Motor neuron (in vitro differentiated cells): Measurements from ENCODE around the gene FAM229B. TPM values are rescaled to one million over a fixed set of nuclear protein-coding genes. Genes with fewer than 3 reads are reported as not detected.
"Not testable (repeated sequence)": the region's sequence is repeated elsewhere in the genome, so short reads cannot be mapped to it uniquely, and the experiment has no call there.

Experiments
- ATAC-seq, 8 experiments: fragments of 200-7000 bp; cut with Tn5 transposase; replicated peaks in 6 of 8; 2 replicates each; pipeline ENCODE4 v1.8.0; 2021; ENCODE audit warnings: mild to moderate bottlenecking in 8 of 8, moderate library complexity in 8 of 8
- H3K27ac ChIP-seq, 2 donors: fragments of 250-450 bp; sonication (Bioruptor Pico); 2 replicates each; pipeline ENCODE4 v1.9.0; 2021; ENCODE audit warnings: antibody characterized with exemption in 2 of 2, mild to moderate bottlenecking in 2 of 2, moderate library complexity in 1 of 2
- H3K4me1 ChIP-seq, 2 donors: fragments of 250-450 bp; sonication (Bioruptor Pico); replicated peaks in 1 of 2; 2 replicates each; pipeline ENCODE4 v1.6.1; 2021; ENCODE audit warnings: antibody characterized with exemption in 2 of 2, mild to moderate bottlenecking in 2 of 2, moderate library complexity in 1 of 2
- H3K4me3 ChIP-seq, 5 donors: fragments of 250-450 bp; sonication (Bioruptor Pico); 2 replicates each; pipeline ENCODE4 v1.9.0; 2021; ENCODE audit warnings: antibody characterized with exemption in 5 of 5, mild to moderate bottlenecking in 5 of 5, moderate library complexity in 4 of 5
- WGBS, 10 experiments: fragments of 450-650 bp; shearing (Covaris generic); methylation state at CpG; one replicate each; pipeline ENCODE4 v1.0.0; 2022; 5-methylcytosine and 5-hydroxymethylcytosine counted together
- in situ Hi-C, 9 experiments: fragments of 400-800 bp; cut with MboI; loops; one replicate each; pipeline ENCODE4 v1.15.0; 2021; ENCODE audit warnings: low sequenced_read_pairs in 9 of 9, low pct_unique_long_range_greater_than_20kb in 2 of 9; ENCODE audit not compliant: unreplicated experiment in 9 of 9
- total RNA-seq, 8 experiments: library from RNA; unstranded; fragments of 300-600 nt; gene quantifications; 2 replicates each; pipeline versions ENCODE4 v1.2.3 to v1.2.4, GENCODE V29; 2022

The FAM229B gene, protein sequence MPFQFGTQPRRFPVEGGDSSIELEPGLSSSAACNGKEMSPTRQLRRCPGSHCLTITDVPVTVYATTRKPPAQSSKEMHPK
- 100 to 1,000 TPM in 4 of 8 experiments, 10 to 100 TPM in 4; 10.7 to 121 (median 82.9) TPM for total RNA-seq

DNA sequence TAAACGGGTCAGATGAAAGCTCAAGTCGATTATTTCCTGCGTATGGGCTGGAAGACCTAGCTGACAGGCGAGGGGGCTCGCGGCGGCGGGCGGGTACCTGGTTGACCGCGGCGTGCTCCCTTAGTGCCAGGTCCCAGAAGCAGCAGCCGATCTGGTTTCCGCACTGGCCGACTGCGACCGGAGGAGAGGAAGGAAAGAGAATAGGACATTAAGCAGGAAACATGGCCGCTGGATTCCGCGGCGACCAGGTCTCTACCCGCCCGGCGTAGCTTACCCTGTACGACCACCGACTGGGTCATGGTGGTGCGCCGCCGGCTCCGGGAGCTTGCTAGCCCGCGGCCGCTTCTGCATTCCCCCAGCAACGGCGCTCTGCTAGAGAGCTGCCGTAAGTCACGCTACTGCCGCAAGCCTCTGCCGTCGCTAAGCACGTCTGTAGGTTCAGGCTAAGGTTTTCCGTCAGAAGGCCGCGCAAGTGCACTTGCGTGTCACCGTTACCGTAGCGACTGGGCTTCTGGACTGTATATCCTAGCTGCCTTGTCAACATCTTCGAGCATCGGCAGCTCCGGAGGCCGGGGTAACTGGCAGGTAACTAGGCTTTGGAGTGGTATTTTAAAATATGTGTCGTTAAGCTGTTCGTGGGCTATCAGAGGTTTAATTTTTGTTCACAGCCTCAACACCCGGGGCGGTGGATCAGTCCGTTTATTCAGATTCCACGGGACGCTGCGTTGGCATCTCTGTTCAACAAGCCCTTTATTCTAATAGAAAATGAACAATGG lies at the start of gene FAM229B, which contains the start of gene TUBE1:
Gene FAM229B (plus strand): TSS at position 456 of the 776 bp plus-strand sequence. CDS start 11,693 bp downstream, outside the sequence.
Gene TUBE1 (minus strand): TSS at position 347 of the 776 bp plus-strand sequence. CDS start 48 bp downstream, at position 299.
- Histone ChIP-seq H3K27ac (peak within 1 kb of the TSS; percentile 73 to 90), H3K4me3 (peak within 1 kb of the TSS; percentile 55 to 96 (median 70)), H3K4me1 (peaks cover 4 to 17% of the 10 kb centered on the region in 2 donors)
- WGBS, 10 experiments: 0 to 10% (median 0%) methylated on average over 1 to 30 of the region's 60 CpGs; no CpG with 5 or more reads in 1 of the 10 experiments
- in situ Hi-C loops: no loop called here
- peak; percentile 88 to 97 (median 96) for ATAC-seq

DNA sequence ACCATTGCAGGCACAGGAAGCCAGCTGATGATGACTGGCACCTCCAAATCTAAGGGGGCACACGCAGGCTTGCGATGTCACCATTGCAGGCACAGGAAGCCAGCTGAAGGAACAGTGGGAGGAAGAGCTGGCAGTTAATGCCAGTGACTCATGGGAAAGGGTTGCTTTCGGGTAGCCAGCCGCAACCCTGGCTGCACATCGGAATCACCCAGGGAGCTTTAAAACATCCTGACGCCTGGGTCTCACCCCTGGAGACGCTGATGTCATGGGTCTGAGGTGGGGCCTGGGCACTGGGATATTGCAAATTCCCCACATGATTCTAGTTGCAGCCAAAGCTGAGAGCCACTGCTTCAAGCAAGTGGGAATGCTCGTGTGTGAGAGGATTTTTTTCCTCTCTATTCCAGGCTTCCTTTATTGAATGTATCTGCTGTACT lies 49.6 kb upstream of the FAM229B start:
- 11 to 81% (median 57%) methylated on average over 1 to 8 of the region's 8 CpGs; no CpG with 5 or more reads in 4 of the 10 experiments for WGBS, 10 experiments
- Histone ChIP-seq H3K4me1 (peaks cover 9 to 13% of the 10 kb centered on the region in 2 donors), H3K4me3 (no peak overlapping the region), H3K27ac (no peak overlapping the region)
- peak in 7 of 8 experiments; percentile 89 to 97 (median 95) for ATAC-seq
- in situ Hi-C loops: loop anchor here in 5 of 9 experiments (25.0 kb wide), 4 partner anchors 325 to 1000 kb away; a partner anchor contains a TSS

DNA sequence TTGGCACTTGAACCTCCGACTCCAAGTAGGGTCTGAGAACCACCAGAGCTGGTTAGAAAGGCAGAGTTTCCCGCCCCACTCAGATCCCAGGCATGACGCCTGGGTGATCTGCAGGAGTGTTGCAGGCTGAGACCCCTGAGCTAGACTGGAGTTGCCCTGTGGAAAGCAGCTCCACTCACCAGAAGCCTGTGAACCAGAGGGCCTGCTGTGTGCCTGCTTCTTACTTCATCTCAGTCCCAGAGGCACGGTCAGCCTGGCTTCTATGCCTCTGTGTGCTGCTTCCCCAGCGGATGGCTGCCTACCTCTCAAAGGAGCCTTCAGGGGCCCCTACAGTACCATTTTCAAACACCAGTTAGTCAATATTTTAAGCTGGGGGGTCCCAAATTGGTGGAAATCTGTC lies 49.1 kb upstream of the FAM229B start:
- WGBS, 10 experiments: 29 to 100% (median 55%) methylated on average over 1 to 5 of the region's 5 CpGs; no CpG with 5 or more reads in 4 of the 10 experiments
- peak in 7 of 8 experiments; percentile 4 to 39 (median 28) for ATAC-seq
- in situ Hi-C loops: loop anchor here in 5 of 9 experiments (25.0 kb wide), 4 partner anchors 326 to 1001 kb away; a partner anchor contains a TSS
- Histone ChIP-seq H3K27ac (no peak overlapping the region), H3K4me3 (no peak overlapping the region), H3K4me1 (peaks cover 9 to 14% of the 10 kb centered on the region in 2 donors)

DNA sequence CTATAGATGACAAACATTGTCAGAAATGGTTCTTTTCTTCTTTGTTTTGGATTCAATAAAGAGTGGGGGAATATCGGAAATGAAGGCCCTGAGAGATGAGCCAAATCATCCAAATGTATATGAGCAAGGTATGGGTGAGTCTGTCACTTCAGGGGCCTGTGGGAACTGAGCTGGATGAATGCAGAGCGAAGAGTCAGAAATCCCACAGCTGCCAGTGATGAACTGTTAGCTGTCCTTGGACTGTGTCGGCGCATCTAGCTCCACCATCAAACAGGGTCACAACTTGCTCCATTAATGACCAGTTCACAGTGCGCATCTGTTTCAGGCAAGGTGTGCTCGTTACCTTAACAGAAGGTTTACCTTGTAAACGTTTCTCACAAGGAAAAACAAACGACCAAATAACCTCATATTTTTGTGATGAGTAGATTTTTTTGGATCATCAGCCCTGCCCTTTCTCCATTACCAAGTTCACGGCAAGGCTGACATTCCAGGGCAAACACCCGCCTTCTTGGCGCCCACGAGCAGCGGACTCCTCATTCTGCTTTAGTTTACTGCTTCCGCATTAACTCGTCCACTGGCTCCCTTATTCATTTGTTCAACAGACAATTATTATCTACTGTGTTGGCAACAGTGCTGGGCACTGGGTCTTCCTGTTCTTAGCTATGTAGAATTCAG lies 48.5 kb upstream of the FAM229B start:
- in situ Hi-C loops: loop anchor here in 5 of 9 experiments (25.0 kb wide), 4 partner anchors 327 to 1002 kb away; a partner anchor contains a TSS

DNA sequence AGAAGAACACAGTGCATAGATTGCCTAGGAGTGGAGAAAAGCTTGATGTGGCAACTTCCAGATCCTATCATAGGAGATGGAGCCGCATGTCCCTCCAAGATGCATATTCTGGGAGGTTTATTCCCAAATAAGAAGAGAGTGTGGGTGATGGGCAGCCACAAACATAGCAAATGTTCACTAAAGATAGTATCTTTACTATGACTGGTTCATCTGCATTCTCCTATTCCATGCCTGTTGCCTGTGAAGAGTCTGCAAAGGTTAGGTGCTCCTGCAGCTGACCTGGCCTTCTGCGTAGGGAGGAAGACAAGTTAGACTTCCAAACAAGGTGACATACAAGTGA lies 48.0 kb upstream of the FAM229B start:
- no peak overlapping the region for H3K4me3 ChIP-seq
- WGBS, 10 experiments: 0 to 100% (median 67%) methylated on average over 1 to 2 of the region's 2 CpGs; no CpG with 5 or more reads in 2 of the 10 experiments
- ATAC-seq: no peak
- H3K27ac ChIP-seq: no peak overlapping the region
- peaks cover 9 to 14% of the 10 kb centered on the region in 2 donors for H3K4me1 ChIP-seq
- in situ Hi-C loops: loop anchor here in 5 of 9 experiments (25.0 kb wide), 4 partner anchors 327 to 1002 kb away; a partner anchor contains a TSS

More for the DNA sequence above, 48.5 kb upstream of the FAM229B start:
- 34 to 98% (median 74%) methylated on average over 1 to 12 of the region's 15 CpGs for whole genome bisulfite sequencing, 10 experiments
- ATAC-seq: no peak
- H3K4me3 ChIP-seq: no peak overlapping the region
- peaks cover 9 to 14% of the 10 kb centered on the region in 2 donors for H3K4me1 ChIP-seq
- no peak overlapping the region for H3K27ac ChIP-seq

DNA sequence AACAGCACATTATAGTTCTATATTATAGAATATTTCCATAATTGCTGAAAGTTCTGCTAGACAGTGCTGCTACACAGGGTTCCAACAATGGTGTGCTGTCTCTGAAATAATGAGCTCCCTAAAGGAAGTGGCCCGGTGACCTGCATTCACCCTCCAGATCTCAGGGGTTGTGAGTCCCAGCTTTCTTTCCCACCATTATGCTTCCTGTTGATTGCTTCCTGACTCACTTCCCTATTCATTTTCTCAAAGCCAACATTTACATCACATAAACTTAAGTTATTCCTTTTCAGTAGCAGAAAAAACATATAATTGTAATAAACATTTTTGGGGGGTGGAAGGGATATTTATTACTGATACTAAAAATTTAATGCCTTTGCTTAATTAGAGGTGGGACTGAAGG lies 46.4 kb upstream of the FAM229B start:
- ATAC-seq: no peak
- no peak overlapping the region for H3K4me3 ChIP-seq
- WGBS, 10 experiments: 0 to 100% (median 58%) methylated on average over 1 of the region's 1 CpG; no CpG with 5 or more reads in 2 of the 10 experiments
- in situ Hi-C loops: loop anchor here in 6 of 9 experiments (5.0 to 25.0 kb wide), 5 partner anchors 329 to 1004 kb away; a partner anchor contains a TSS
- H3K4me1 ChIP-seq: peaks cover 9 to 14% of the 10 kb centered on the region in 2 donors
- H3K27ac ChIP-seq: no peak overlapping the region

DNA sequence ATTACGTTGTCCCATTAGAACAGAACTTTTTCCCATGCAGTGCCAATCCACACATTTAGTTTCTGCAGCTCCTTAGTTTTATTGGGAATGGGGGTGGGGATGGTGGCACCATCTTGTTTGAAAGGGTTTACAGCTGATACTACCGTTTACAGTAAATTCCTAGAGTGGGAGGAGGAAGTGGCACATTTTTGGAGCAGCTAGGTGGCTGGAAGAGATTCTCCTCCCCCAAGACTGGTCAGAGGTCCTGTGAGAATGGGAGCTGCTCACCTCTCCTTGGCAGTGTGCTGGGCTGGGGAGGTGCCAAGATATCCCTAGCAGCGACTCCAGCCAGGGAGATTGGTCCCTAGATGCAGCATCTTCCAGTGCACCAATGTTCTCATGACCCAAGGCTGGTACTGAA lies 45.9 kb upstream of the FAM229B start:
- H3K4me3 ChIP-seq: no peak overlapping the region
- no peak for ATAC-seq
- 57 to 100% (median 100%) methylated on average over 1 to 3 of the region's 3 CpGs; no CpG with 5 or more reads in 3 of the 10 experiments for WGBS, 10 experiments
- in situ Hi-C loops: loop anchor here in 6 of 9 experiments (5.0 to 25.0 kb wide), 5 partner anchors 329 to 1004 kb away; a partner anchor contains a TSS
- H3K27ac ChIP-seq: no peak overlapping the region
- peaks cover 9 to 14% of the 10 kb centered on the region in 2 donors for H3K4me1 ChIP-seq

DNA sequence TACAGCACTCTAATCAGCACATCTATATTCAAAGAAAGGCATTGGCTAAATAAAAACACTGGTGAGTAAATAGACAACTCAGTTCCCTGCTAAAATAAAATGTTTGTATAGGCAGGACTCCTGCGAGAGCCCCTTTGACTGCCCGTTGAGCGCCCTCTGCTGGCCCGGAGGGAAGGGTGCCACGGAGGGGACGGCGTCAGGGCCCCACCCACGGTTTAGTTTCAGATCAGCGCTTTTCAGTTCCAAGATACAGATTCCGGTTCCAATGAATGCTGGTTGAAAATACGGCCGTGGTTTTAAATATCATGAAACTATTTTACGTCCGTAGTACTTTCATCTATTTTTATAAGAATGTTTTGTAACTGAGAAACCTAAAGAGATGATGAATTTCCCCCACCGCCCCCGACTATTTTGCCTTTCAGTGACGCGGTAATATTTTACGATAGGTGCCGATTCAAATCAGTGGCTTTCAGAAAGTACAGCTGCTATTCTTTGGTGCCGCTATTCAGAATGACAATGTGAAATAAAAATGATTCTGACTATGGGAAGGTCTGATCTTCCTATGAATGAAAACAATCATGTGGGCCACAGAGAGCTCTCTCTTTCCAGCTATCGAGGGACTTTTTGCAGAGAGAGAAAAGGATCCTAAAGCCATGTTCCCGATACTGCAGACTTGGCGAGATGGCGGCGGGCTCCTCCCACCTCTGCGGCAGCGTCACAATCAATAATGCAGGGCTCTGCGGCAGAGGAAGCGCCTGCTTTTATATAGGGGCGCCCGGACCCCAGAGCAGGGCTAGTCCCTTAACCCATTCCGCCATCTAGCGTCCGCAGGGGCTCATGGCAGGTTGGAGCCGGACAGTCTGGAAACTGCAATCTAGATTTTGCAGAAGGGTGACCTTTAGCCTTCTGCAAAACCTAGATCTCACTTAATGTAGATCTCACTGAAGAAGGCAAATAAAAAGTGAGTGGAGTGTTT lies 44.1 kb upstream of the FAM229B start:
- peak; percentile 72 to 99 (median 98) for ATAC-seq
- 0 to 3% (median 0%) methylated on average over 9 to 26 of the region's 36 CpGs for WGBS, 10 experiments
- in situ Hi-C loops: loop anchor here in 6 of 9 experiments (5.0 to 25.0 kb wide), 5 partner anchors 331 to 1006 kb away; a partner anchor contains a TSS

DNA sequence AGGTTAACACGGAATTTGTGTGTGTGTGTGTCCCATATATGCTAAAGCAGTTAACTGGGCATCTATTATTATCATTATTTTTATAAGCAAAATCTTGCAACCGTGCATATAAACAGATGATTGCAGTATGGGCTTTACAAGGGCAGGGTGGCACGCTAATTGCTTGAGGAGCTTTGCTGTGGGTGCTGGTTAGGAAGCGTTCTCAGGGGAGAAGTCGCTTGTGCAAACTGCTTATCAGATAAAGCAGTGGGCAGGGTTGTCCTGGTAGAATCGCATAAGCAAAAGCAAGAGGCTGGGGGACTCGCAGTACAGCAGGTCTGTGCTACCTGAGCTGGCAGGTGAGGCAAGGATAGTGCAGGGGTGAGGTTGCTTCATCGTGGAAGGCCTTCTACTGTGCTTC lies 43.2 kb upstream of the FAM229B start:
- ATAC-seq: no peak
- H3K27ac ChIP-seq: no peak overlapping the region
- H3K4me3 ChIP-seq: no peak overlapping the region
- peaks cover 0 to 5% of the 10 kb centered on the region in 2 donors for H3K4me1 ChIP-seq
- in situ Hi-C loops: loop anchor here in 6 of 9 experiments (5.0 to 25.0 kb wide), 5 partner anchors 332 to 1007 kb away; a partner anchor contains a TSS
- 7 to 69% (median 50%) methylated on average over 1 to 7 of the region's 8 CpGs for WGBS, 10 experiments

More for the DNA sequence above, 44.1 kb upstream of the FAM229B start:
- peak overlapping the region; percentile 42 to 54 (median 48) for H3K4me3 ChIP-seq
- H3K4me1 ChIP-seq: peaks cover 2 to 5% of the 10 kb centered on the region in 2 donors
- H3K27ac ChIP-seq: peak overlapping the region; percentile 71 to 74

DNA sequence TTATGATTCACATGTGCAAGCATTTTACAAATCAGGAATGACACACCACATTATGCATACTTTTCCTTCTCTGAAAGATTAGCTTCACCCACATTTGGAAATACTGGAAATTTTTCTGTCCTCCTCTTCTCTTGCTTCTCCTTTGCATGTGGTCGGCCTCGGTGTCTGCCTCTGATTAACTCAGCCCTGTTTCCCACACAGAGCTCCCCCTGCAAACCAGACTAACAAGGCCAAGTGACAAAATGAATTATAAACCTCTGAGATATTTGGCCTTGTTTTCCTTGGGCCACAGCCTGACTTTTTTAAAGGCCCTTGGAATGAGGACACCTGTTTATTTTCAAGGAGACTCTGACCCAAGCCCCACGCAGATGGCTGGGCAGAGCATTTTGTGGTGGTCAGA lies 42.5 kb upstream of the FAM229B start:
- in situ Hi-C loops: loop anchor here in 6 of 9 experiments (5.0 to 25.0 kb wide), 5 partner anchors 333 to 1008 kb away; a partner anchor contains a TSS
- ATAC-seq: peak in 2 of 8 experiments; percentile 39 to 48
- H3K27ac ChIP-seq: no peak overlapping the region

DNA sequence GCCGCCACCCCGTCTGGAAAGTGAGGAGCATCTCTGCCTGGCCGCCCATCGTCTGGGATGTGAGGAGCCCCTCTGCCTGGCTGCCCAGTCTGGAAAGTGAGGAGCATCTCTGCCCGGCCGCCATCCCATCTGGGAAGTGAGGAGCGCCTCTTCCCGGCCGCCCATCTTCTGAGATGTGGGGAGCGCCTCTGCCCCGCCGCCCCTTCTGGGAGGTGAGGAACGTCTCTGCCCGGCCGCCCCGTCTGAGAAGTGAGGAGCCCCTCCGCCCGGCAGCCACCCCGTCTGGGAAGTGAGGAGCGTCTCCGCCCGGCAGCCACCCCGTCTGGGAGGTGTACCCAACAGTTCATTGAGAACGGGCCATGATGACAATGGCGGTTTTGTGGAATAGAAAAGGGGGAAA lies 39.9 kb upstream of the FAM229B start:
- ATAC-seq, H3K4me3 ChIP-seq, H3K27ac ChIP-seq, H3K4me1 ChIP-seq: not testable (repeated sequence)
- WGBS, 10 experiments: no CpG with 5 or more reads among the region's 25 CpGs
- in situ Hi-C loops: loop anchor here in 5 of 9 experiments (25.0 kb wide), 4 partner anchors 335 to 1010 kb away; a partner anchor contains a TSS

More for the DNA sequence above, 42.5 kb upstream of the FAM229B start:
- Histone ChIP-seq H3K4me1 (peaks cover 0 to 5% of the 10 kb centered on the region in 2 donors), H3K4me3 (no peak overlapping the region)
- WGBS, 10 experiments: 0 to 94% (median 70%) methylated on average over 1 to 3 of the region's 3 CpGs; no CpG with 5 or more reads in 1 of the 10 experiments
